ENCODE results near the gene ADARB1.

GRCh38 chr21:45170987-45171386, 96.6 kb downstream of the ADARB1 start:
- TF ChIP-seq CTCF (IDR thresholded peaks at IDR 0.05) (no peak), POLR2A (IDR thresholded peaks at IDR 0.05) (no peak)

Measured in transverse colon (tissue), 3 donors.